IPS-NIHi7 (cell line): Measurements from ENCODE around the gene MAP2K1.
"Not testable (repeated sequence)": the region's sequence is repeated elsewhere in the genome, so short reads cannot be mapped to it uniquely, and the experiment has no call there.

ENCODE experiments used
- DNase-seq: peaks from one replicate; pipeline ENCODE4 v3.0.0; 2012; ENCODE audit warnings: mixed read lengths; ENCODE audit errors: extremely low spot score

MAP2K1 gene

DNA sequence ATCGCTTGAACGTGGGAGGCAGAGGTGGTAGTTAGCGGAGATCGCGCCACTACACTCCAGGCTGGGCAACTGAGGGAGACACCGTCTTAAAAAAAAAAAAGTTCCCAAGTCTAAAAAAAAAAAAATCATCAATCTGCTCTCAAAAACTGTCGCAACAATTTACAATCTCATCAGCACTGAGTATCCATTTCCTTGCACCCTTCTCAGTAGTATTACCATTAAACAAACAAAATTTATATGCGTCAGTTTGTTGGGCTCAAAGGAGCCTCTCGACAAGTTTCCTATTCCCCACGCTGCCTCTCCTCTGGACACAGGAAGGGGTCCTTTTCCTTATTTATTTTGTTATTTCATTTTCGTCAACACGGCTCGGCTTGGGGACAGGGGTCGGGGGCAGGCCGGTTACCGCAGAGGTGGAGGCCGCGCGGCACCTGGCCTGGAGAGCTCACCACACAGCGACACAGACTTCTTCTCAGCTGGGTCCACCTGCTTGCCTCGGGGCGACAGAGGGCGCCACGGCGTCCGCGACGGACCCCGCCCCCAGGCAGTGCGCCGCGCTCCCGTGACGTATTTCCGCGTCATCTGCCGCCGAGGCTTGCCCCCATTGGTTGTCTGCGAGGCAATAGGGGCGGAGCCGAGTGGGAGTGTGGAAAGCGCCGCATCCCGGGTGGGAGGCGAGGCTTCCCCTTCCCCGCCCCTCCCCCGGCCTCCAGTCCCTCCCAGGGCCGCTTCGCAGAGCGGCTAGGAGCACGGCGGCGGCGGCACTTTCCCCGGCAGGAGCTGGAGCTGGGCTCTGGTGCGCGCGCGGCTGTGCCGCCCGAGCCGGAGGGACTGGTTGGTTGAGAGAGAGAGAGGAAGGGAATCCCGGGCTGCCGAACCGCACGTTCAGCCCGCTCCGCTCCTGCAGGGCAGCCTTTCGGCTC is at the start of gene MAP2K1:
Gene MAP2K1, plus strand, starts transcription at position 709 of the 920 bp plus-strand sequence. CDS start 436 bp downstream, outside the sequence.
- DNase-seq: peak; percentile 94

- not testable (repeated sequence) for DNase-seq
Measured at GRCh38 chr15:66348530-66348929, 38.2 kb upstream of the MAP2K1 start.

- DNase-seq: no peak
Measured at GRCh38 chr15:66356077-66356358, 30.7 kb upstream of the MAP2K1 start.

GRCh38 chr15:66356359-66357236 is 30.1 kb upstream of the MAP2K1 start, which contains the start of gene TIPIN:
TIPIN (minus strand) TSS chr15:66356685; CDS start chr15:66352947, 3,738 bp downstream.
- DNase-seq: peak; percentile 96

DNA sequence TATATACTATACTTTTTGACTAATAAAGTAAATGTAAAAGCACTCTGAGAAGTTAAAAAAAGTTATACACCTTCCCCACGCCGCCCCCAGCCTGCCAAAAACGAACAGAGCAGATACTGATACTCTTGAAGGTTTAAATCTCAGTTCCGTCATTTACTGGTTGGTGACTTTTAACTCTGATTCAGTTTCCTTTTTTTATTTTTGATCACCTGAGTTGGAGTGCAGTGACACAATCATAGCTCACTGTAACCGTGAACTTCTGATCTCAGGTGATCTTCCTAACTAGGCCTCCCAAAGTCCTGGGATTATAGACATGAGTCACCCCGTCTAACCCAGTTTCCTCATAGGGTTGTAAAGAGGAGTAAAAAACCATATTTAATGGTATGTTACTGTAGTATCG is 27.0 kb upstream of the MAP2K1 start:
- DNase-seq: no peak

- not testable (repeated sequence) for DNase-seq
Measured at GRCh38 chr15:66361745-66362460, 24.8 kb upstream of the MAP2K1 start.

GRCh38 chr15:66362776-66363175 is 23.9 kb upstream of the MAP2K1 start:
- DNase-seq: no peak

- peak; percentile 29 for DNase-seq
Measured at GRCh38 chr15:66364944-66365528, 21.7 kb upstream of the MAP2K1 start.

DNA sequence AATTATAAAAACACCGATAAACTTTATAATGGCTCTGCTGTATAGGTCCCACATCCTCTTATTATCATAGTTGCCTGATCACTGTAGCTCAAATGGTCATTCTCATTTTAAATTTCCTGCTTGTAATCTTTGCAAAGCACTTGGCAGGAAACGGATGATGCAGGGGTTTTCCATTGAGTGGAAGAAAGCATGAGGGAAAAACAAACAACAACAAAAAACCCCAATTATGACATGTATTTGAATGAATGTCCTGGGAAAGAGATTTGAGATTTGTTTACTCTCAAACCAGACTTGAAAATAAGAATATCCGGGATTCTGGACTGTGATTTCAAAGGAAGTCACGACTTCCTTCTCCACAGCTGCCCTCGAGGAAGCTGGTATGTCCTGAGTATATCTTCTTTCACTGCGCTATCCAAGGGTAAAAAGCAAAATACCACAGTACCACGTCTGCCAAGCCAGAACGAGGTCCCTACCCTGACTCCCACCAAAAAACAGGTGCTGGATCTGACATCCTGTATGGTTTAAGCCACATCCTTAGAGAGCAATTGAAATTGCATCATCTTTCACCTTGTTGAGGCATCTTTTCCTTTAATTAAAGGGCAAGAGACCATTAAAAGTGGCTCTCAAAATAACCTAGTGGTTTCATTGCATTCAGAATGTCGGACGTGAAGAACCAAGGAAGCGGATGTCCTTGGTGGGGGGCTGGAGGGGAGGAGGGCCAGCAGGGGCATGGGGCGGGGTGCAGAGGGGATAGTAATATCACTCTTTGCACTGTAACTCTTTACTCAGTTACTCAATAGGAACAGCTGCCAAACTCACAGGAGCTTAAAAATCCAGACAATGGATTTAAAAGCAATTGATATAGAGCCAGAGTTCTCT is 16.7 kb upstream of the MAP2K1 start:
- DNase-seq: no peak

DNA sequence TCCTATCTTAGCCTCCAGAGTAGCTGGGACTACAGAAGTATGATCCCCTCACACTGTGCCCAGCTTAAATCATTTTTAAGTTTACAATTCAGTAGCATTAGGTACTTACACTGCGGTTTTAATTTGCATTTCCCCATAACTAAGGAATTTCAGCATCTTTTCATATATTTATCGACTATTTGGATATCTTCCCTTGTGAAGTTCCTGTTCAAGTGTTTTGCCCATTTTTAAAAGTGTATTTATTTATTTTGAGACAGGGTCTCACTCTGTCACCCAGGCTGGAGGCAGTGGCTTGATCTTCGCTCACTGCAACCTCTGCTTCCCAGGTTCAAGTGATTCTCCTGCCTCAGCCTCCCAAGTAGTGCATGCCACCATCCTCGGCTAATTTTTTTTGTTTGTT is 12.5 kb upstream of the MAP2K1 start:
- no peak for DNase-seq

DNA sequence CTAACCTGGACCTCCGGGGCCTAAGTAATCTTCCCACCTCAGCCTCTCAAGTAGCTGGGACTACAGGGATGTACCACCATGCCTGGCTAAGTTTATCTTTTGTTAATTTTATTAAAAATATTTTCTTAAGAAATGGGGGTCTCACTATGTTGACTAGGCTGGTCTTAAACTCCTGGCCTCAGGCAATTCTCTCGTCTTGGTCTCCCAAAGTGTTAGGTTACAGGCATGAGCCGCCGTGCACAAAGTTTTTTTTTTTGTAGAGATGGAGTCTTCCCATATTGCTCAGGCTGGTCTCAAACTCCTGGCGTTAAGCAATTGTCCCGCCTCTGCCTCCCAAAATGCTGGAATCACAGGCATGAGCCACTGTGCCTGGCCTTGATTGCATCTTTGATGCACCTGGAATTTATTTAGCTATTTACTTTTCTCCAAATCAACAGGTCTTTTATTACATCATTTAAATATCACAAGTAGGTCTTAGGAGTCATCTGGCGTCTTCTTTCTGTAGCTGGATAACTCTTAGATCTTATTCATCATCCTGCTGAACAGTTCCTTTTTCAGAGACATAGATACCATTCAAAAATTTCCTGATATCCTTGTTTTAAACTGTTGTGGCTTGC is 7.8 kb upstream of the MAP2K1 start:
- no peak for DNase-seq

DNA sequence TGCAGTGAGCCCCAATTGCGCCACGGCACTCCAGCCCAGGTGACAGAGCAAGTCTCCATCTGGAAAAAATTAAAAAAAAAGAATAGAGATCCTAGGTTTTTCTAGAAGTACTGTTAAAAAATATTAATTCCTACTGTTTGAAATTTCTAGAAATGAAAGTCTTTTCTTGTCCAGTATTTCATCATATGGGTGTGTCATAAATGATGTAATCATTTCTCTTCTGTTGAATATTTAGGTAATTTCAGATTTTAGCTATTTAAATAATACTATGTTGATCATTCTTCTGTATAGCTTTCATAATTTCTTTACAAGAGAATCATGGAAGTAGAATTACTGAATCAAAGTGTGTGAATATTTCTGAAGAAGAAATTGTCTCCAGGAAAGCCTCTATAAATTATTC is 5.3 kb upstream of the MAP2K1 start:
- DNase-seq: not testable (repeated sequence)

- DNase-seq: peak; percentile 64
Measured at GRCh38 chr15:66387163-66388042, 691 bp downstream of the MAP2K1 start.

DNA sequence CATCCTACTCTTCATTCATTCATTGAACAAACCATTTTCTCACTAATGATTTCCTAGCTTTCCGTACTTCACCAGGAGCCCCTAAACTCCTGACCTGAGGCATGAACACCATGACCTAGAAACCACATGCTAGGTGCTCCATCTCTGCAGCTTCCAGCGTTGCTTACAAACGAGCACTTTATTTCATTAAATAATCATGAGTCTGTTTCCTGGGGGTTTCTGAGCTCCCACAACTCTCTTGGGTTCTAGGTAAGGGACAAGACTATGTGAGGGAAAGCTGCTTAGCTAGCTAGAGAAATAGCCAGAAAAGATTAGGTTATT is 1.3 kb downstream of the MAP2K1 start:
- no peak for DNase-seq

GRCh38 chr15:66388576-66388975 is 1.9 kb downstream of the MAP2K1 start:
- DNase-seq: no peak

GRCh38 chr15:66389098-66389858 is 2.6 kb downstream of the MAP2K1 start:
- no peak for DNase-seq

DNA sequence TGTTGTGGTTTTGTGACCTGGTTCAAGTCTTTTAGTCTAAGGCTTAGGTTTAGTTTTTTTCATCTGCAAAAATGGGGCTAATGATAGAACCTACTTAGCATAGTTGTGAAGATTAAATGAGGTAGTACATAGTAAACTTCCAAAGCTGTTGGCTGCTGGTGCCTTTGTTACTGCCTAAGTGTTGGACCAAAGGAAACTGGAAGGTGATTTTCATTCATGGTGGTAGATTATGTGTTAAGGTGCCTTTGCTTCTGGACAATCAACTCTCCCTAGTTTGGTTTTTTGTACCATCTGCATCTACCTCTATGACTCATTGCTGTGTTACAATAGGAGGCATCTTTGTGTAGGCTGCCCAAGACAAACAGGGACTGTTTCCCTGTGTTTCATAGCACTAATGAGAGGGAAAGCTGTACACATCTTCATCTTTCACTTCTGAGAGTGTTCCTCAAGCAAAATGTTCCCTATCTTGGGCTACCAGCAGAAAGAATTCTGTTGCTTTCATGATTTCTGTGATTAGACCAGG is 3.2 kb downstream of the MAP2K1 start:
- no peak for DNase-seq

DNA sequence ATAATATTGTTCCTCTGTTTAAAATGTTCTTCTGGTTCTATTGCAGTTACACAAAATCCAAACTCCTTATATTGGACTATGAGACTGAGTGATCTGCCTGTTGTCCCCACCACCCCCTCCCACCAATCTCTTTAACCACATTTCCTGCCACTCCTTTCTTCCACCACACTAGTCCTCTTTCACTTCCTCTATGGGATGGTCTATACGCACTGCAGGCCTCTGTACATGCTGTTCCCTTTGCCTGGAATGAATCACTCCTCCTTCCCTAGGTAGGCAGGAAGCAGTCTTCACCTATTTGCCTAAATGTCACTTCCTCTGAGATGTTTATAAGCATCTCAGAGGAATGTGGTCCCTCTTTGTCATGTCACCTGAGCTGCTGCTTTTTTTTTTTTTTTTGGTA is 4.0 kb downstream of the MAP2K1 start:
- DNase-seq: no peak
